ENCODE data around the gene TMPRSS3.

TMPRSS3 gene

GRCh38 chr21:42375966-42376337 is 19.9 kb downstream of the TMPRSS3 start:
- TF ChIP-seq CREB1 (IDR thresholded peaks at IDR 0.05; ENCODE audit: low read depth), result no peak

- TF ChIP-seq MAX (IDR thresholded peaks at IDR 0.05) (no peak), EGR1 (IDR thresholded peaks at IDR 0.05) (no peak), USF1 (IDR thresholded peaks at IDR 0.05) (no peak), EP300 (IDR thresholded peaks at IDR 0.05; ENCODE audit: borderline replicate concordance) (no peak)
Measured at GRCh38 chr21:42375506-42375905, 20.3 kb downstream of the TMPRSS3 start.

GRCh38 chr21:42374864-42375499 is 20.9 kb downstream of the TMPRSS3 start:
- TF ChIP-seq FOXM1 (IDR thresholded peaks at IDR 0.05; ENCODE audit: borderline replicate concordance, low read depth), result no peak
- TF ChIP-seq MAX (IDR thresholded peaks at IDR 0.05), result no peak
- TF ChIP-seq CREB1 (IDR thresholded peaks at IDR 0.05; ENCODE audit: low read depth), result no peak
- TF ChIP-seq NFIC (IDR thresholded peaks at IDR 0.05), result no peak
- TF ChIP-seq CEBPB (IDR thresholded peaks at IDR 0.05), result no peak
- TF ChIP-seq YY1 (IDR thresholded peaks at IDR 0.05; ENCODE audit: low read depth), result no peak
- no peak for TF ChIP-seq TCF12 (IDR thresholded peaks at IDR 0.05; ENCODE audit: low read depth)
- no peak for TF ChIP-seq EP300 (IDR thresholded peaks at IDR 0.05; ENCODE audit: borderline replicate concordance)
- TF ChIP-seq TAF1 (IDR thresholded peaks at IDR 0.05; ENCODE audit: low read depth), result no peak

GRCh38 chr21:42374457-42374856 is 21.4 kb downstream of the TMPRSS3 start:
- TF ChIP-seq TEAD4 (IDR thresholded peaks at IDR 0.05), result no peak
- no peak for TF ChIP-seq CEBPB (IDR thresholded peaks at IDR 0.05)
- no peak for TF ChIP-seq FOXM1 (IDR thresholded peaks at IDR 0.05; ENCODE audit: borderline replicate concordance, low read depth)
- no peak for TF ChIP-seq CREB1 (IDR thresholded peaks at IDR 0.05; ENCODE audit: low read depth)
- TF ChIP-seq MAX (IDR thresholded peaks at IDR 0.05), result no peak
- TF ChIP-seq, protein P1, sequence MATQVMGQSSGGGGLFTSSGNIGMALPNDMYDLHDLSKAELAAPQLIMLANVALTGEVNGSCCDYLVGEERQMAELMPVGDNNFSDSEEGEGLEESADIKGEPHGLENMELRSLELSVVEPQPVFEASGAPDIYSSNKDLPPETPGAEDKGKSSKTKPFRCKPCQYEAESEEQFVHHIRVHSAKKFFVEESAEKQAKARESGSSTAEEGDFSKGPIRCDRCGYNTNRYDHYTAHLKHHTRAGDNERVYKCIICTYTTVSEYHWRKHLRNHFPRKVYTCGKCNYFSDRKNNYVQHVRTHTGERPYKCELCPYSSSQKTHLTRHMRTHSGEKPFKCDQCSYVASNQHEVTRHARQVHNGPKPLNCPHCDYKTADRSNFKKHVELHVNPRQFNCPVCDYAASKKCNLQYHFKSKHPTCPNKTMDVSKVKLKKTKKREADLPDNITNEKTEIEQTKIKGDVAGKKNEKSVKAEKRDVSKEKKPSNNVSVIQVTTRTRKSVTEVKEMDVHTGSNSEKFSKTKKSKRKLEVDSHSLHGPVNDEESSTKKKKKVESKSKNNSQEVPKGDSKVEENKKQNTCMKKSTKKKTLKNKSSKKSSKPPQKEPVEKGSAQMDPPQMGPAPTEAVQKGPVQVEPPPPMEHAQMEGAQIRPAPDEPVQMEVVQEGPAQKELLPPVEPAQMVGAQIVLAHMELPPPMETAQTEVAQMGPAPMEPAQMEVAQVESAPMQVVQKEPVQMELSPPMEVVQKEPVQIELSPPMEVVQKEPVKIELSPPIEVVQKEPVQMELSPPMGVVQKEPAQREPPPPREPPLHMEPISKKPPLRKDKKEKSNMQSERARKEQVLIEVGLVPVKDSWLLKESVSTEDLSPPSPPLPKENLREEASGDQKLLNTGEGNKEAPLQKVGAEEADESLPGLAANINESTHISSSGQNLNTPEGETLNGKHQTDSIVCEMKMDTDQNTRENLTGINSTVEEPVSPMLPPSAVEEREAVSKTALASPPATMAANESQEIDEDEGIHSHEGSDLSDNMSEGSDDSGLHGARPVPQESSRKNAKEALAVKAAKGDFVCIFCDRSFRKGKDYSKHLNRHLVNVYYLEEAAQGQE (IDR thresholded peaks at IDR 0.05; ENCODE audit: low read depth), result no peak
- TF ChIP-seq RAD21 (IDR thresholded peaks at IDR 0.05; ENCODE audit: low read depth), result no peak
- TF ChIP-seq EGR1 (IDR thresholded peaks at IDR 0.05), result no peak
- no peak for TF ChIP-seq TAF1 (IDR thresholded peaks at IDR 0.05; ENCODE audit: low read depth)
- no peak for TF ChIP-seq NFIC (IDR thresholded peaks at IDR 0.05)
- TF ChIP-seq EP300 (IDR thresholded peaks at IDR 0.05; ENCODE audit: borderline replicate concordance), result no peak
- no peak for TF ChIP-seq TCF12 (IDR thresholded peaks at IDR 0.05; ENCODE audit: low read depth)
- no peak for TF ChIP-seq ZBTB7A (IDR thresholded peaks at IDR 0.05; ENCODE audit: low read depth)

DNA sequence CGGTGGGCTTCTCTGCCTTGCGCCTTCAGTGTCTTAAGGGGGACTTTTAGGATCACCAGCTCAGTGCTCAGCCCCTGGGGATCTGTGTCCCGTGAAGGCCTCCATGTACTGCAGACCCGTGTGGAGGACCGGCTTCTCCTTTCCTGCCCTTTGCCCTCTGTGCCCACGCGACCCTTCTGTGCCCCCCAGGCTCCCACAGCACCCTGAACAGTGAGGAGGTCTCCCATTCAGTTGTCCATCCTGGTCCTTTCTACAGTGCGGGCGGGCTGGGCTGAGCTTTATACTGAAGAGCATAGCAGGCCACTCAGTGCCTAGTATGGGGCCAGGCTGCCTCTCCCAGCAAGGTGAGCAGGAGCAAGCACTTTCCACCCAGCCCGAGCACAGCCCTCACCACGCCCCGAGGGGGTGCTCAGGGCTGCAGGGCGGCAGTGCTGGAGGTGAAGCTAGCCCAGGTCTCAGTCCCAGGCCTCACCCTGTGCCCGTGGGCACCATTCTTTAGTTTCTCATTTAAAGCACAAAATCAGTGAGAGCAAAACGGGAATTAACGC is 21.9 kb downstream of the TMPRSS3 start:
- TF ChIP-seq TEAD4 (IDR thresholded peaks at IDR 0.05), result no peak
- TF ChIP-seq USF1 (IDR thresholded peaks at IDR 0.05), result no peak
- no peak for TF ChIP-seq CEBPB (IDR thresholded peaks at IDR 0.05)

DNA sequence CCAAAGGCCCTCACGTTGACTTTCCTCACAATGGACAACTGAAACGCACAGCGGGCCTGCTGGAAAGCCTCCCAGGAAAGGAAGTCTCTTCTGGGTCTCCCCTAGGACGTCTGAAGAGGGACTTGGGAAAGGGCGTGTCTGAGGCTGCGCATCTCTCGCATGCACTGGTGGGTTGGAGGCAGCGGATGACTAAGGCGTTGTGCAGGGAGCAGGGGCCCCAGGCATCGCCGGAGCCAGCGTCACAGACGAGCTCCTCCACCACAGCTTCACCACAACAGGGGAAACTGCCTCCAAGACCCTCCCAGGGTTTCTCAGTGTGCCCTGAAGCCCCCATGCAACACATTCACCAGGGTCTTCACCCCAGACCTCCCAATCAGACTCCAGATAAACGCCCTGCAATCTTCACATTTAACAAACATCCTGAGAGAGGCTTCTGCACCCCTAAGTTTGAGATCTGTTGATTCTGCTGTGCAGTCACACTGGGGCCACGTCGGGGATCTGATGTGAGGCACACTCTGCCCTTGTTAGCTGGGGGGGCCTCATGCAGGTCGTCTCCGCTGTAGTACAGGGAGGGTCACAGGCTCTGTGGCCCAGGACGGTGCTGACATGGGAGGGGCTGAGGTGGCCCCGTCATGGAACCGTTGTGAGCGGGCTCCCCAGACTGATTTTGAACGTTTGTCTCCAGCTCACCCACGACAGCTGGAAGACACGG is 22.5 kb downstream of the TMPRSS3 start:
- TF ChIP-seq MAX (IDR thresholded peaks at IDR 0.05) (no peak), CREB1 (IDR thresholded peaks at IDR 0.05; ENCODE audit: low read depth) (no peak), EGR1 (IDR thresholded peaks at IDR 0.05) (no peak)

- TF ChIP-seq USF1 (IDR thresholded peaks at IDR 0.05), result no peak
- no peak for TF ChIP-seq EP300 (IDR thresholded peaks at IDR 0.05; ENCODE audit: borderline replicate concordance)
- TF ChIP-seq EGR1 (IDR thresholded peaks at IDR 0.05), result no peak
- no peak for TF ChIP-seq NFIC (IDR thresholded peaks at IDR 0.05)
- TF ChIP-seq, protein P1 (IDR thresholded peaks at IDR 0.05; ENCODE audit: low read depth), result no peak
- TF ChIP-seq RAD21 (IDR thresholded peaks at IDR 0.05; ENCODE audit: low read depth), result no peak
- no peak for TF ChIP-seq CEBPB (IDR thresholded peaks at IDR 0.05)
Measured at GRCh38 chr21:42370894-42371654, 24.8 kb downstream of the TMPRSS3 start.

All from Ishikawa (cell line).